SK-N-SH (cell line): ENCODE measurements around the gene PRICKLE2.

Source experiments
- CTCF ChIP-seq: fragments of 200-600 bp; sonication (generic); IDR thresholded peaks from 2 replicates; pipeline ENCODE4 v1.6.1; 2017; ENCODE audit warnings: antibody characterized with exemption, mild to moderate bottlenecking, moderate library complexity
- ELF1 ChIP-seq: IDR thresholded peaks from 2 replicates; pipeline ENCODE4 v1.4.0; 2012
- EP300 ChIP-seq, 2 experiments: IDR thresholded peaks; 2 replicates each; pipeline versions ENCODE4 v1.4.0 to v1.6.1; 2012; ENCODE audit warnings: borderline replicate concordance in 1 of 2, low read depth in 1 of 2, low read length in 1 of 2
- EZH2phosphoT487 ChIP-seq: fragments of 200-600 bp; sonication (generic); IDR thresholded peaks from 2 replicates; pipeline ENCODE4 v1.6.1; 2017; ENCODE audit warnings: low read depth, mixed run types, mild to moderate bottlenecking, antibody characterized with exemption, moderate library complexity, borderline replicate concordance
- GABPA ChIP-seq: IDR thresholded peaks from 2 replicates; pipeline ENCODE4 v1.4.0; 2012; ENCODE audit warnings: low read depth, mild to moderate bottlenecking
- MAX ChIP-seq: IDR thresholded peaks from 2 replicates; pipeline ENCODE4 v1.4.0; 2012; ENCODE audit warnings: low read depth
- MEF2A ChIP-seq: IDR thresholded peaks from 2 replicates; pipeline ENCODE4 v1.4.0; 2012; ENCODE audit warnings: low read depth, borderline replicate concordance
- MXI1 ChIP-seq: IDR thresholded peaks from 2 replicates; pipeline ENCODE4 v1.6.1; 2012; ENCODE audit warnings: mild to moderate bottlenecking, low read depth, low read length, improper control_type of control experiment
- NRF1 ChIP-seq: IDR thresholded peaks from 2 replicates; pipeline ENCODE4 v1.6.1; 2012; ENCODE audit warnings: low read depth, mild to moderate bottlenecking, low read length
- POLR2AphosphoS5 ChIP-seq: IDR thresholded peaks from 2 replicates; pipeline ENCODE4 v1.6.1; 2012; ENCODE audit warnings: low read depth, low read length
- RAD21 ChIP-seq: IDR thresholded peaks from 2 replicates; pipeline ENCODE4 v1.6.1; 2012; ENCODE audit warnings: mild to moderate bottlenecking, low read length
- RXRA ChIP-seq: IDR thresholded peaks from 2 replicates; pipeline ENCODE4 v1.4.0; 2012; ENCODE audit warnings: low read depth, mild to moderate bottlenecking, borderline replicate concordance
- SMC3 ChIP-seq: IDR thresholded peaks from 2 replicates; pipeline ENCODE4 v1.6.1; 2012; ENCODE audit warnings: low read depth, low read length, improper control_type of control experiment

GRCh38 chr3:64152676-64153466 is 72.4 kb downstream of the PRICKLE2 start:
- TF ChIP-seq POLR2AphosphoS5 (no peak), EZH2phosphoT487 (no peak), RXRA (no peak), CTCF (no peak), MAX (no peak), ELF1 (no peak), EP300 (IDR thresholded peaks at IDR 0.05; ENCODE audit: borderline replicate concordance in 1 of 2, low read depth in 1 of 2, low read length in 1 of 2) (no peak), NRF1 (no peak), GABPA (no peak), MEF2A (no peak), SMC3 (no peak), RAD21 (no peak), MXI1 (no peak)
